ENCODE measurements around the gene PHACTR1. TPM values are rescaled to one million over a fixed set of nuclear protein-coding genes. Genes with fewer than 3 reads are reported as not detected.

PHACTR1 gene
- total and polyA plus RNA-seq, 9 of the 15 experiments (the other 6 are each of a cell fraction or from before 2014, with no cell fraction given): 11.5 to 32.6 (median 22.0) TPM

- TF ChIP-seq CEBPZ (IDR thresholded peaks at IDR 0.05; ENCODE audit: borderline replicate concordance, low read depth, low read length) (no peak), ELF4 (CRISPR knock-in tag; IDR thresholded peaks at IDR 0.05) (no peak), ATF3 (IDR thresholded peaks at IDR 0.05) (peak; percentile 85), ATF3 (CRISPR knock-in tag; conservative IDR thresholded peaks at IDR 0.05) (0 out of 2 replicates have a peak, but pooled peaks have one; percentile 60), ATF1 (CRISPR knock-in tag; IDR thresholded peaks at IDR 0.05) (no peak), ATF1 (tag; IDR thresholded peaks at IDR 0.05) (peak; percentile 58; the same call in 1 of the 2 replicates), EHMT2 (IDR thresholded peaks at IDR 0.05) (peak; percentile 40; the same call in 1 of the 2 replicates), ELF1 (tag; IDR thresholded peaks at IDR 0.05) (peak; percentile 72), CREM (IDR thresholded peaks at IDR 0.05; ENCODE audit: low read depth) (peak; percentile 43), GABPA (tag; conservative IDR thresholded peaks at IDR 0.05; ENCODE audit: low read depth) (peak; percentile 42; the same call in 1 of the 2 replicates), PHF20 (IDR thresholded peaks at IDR 0.05; ENCODE audit: partially characterized antibody) (no peak)
Observed at GRCh38 chr6:13044390-13044789, 327.8 kb downstream of the PHACTR1 start (continued).
